Caki2 (cell line): ENCODE results near the gene NIPAL3. TPM values are rescaled to one million over a fixed set of nuclear protein-coding genes. Genes with fewer than 3 reads are reported as not detected.

Experiments
- total RNA-seq: library from RNA; depleted of rRNA; stranded (reverse); fragments of >200 nt; shearing (Covaris generic); gene quantifications from 2 replicates; pipeline ENCODE4 v1.2.3, GENCODE V29; 2014; ENCODE audit warnings: low replicate concordance; rRNA removed

The NIPAL3 gene
- total RNA-seq, 1 experiment from 2014 or later: 11.8 TPM

Other genes with a start within 250 kb of the NIPAL3 start
- gene IFNLR1, start 228.5 kb upstream of the NIPAL3 start, total RNA-seq: 0.17 and 4.1 TPM in 2 replicates
- gene GRHL3, start 96.4 kb upstream of the NIPAL3 start, total RNA-seq: 0.03 and 0.26 TPM in 2 replicates
- gene STPG1, start 2.0 kb upstream of the NIPAL3 start, total RNA-seq: 7.7 and 9.3 TPM in 2 replicates
- 4.0 and 13.7 TPM in 2 replicates for gene RCAN3, start 87.0 kb downstream of the NIPAL3 start, total RNA-seq
- not detected in 2 replicates for gene NCMAP, start 140.3 kb downstream of the NIPAL3 start, total RNA-seq
- gene SRRM1, start 227.5 kb downstream of the NIPAL3 start, total RNA-seq: 6.1 and 9.8 TPM in 2 replicates